GM19193 (cell line): ENCODE data around the gene SSTR5.

ENCODE experiments used
- POLR2A ChIP-seq: IDR thresholded peaks from 4 replicates; pipeline ENCODE4 v1.6.1; 2011; ENCODE audit not compliant: insufficient read depth, insufficient read length; ENCODE audit errors: extremely low read depth

Gene SSTR5

DNA sequence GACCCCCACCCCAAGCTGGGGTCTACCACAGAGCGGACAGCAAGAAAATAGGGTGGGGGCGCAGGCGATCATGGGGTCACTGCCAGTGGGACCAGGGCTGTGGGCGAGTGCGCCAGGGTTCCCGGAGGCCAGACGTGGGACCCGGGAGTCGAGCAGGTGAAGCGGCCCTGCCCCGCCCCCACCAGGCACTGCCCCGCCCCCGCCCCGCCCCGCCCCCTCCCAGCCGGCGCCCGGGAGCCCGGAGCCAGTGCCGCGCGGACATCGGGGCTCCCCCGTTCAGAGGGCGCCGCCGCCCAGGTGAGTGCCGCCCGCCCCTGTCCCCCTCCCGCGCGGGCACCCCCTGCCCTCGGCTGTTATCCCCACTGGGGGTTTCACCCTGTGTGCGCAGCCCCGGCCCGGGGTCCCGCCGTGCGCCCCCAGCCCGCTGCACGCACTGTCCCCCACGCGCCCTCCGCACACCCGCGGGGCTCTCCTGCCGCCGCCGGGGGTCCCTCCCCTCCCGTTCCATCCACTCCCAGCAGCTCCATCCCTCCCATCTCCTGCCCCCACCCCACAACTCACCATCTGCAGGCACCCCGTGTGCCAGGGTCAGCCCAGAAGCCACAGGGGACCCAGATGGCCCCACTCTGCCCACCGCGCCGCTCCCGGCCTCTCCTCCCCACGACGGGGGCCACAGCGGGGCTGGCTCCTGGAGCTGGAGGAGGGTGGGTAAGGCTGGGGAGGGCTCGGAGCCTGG lies at the start of gene SSTR5:
Gene SSTR5 (plus strand): TSS at position 222 of the 736 bp plus-strand sequence. CDS start 6,122 bp downstream, outside the sequence.
- TF ChIP-seq POLR2A = no peak

DNA sequence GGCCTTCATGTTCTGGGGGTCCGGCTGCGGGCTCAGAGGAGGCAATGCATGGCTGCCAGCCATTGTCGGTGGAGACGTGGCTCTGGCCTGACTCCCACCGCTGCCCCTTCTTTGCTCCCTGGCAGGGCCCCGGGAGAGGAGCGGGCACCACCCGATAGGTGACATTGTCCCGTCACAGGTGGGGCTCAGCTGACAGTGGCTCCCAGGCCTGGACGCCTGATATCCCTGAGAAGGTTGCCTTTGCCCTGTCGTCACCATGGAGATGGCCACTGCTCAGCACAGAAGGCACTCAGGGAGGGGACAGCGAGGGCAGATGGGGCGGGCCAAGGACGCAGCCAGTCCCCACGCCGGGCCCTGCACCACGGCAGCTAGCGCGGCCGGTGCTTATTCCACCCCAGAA lies 48.4 kb upstream of the SSTR5 start:
- no peak for TF ChIP-seq POLR2A

GRCh38 chr16:1026057-1026783 lies 46.3 kb upstream of the SSTR5 start:
- TF ChIP-seq POLR2A = no peak

DNA sequence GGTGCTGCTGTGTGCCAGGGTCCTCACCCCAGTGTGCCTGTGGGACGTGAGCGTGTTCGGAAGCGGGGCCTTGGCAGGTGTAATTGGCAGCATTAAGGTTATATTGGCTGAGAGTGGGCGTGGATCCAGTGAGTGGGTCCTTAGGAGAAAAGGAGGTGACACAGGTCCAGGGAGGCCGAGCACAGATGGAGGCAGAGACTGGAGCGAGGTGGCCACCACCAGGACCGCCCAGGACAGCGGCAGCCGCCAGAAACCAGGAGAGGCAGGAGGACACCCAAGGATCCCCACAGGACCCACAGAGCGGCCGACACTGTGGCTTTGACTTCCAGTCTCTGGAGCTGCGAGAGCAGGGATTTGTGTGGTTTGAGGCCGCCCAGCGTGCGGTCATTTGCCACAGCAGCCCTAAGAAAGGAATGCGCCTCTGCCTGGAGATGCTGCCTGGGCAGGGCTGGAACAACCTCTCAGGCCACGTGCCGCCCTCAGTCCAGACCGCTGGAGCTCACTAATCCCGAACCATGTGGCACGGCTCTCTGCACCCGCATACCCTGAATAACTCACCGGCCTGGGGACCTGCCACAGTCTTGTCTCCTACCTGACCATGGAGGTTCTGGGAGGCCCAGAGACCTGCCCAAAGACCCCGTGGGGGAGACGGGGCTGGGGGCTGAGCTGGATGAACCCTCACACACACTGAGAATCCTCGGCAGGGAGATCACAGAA lies 45.6 kb upstream of the SSTR5 start:
- no peak for TF ChIP-seq POLR2A

DNA sequence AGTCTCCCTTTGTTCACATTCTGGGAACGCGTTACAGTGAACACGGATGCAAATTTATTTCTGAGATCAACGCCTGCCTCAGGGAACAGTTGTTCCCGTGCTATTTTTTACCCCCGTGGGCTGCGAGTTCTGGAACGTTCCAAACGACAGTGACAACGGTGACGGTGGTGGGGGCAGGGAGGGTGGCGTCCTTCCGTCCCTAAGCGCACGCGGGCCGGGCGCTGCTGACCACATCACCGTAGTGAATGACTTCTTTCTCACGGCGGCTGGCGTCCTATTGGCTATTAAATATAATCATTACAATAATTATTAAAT lies 45.1 kb upstream of the SSTR5 start:
- TF ChIP-seq POLR2A = no peak

- no peak for TF ChIP-seq POLR2A
Measured at GRCh38 chr16:1028056-1028455, 44.5 kb upstream of the SSTR5 start.

GRCh38 chr16:1028524-1029258 lies 43.9 kb upstream of the SSTR5 start:
- TF ChIP-seq POLR2A = no peak

DNA sequence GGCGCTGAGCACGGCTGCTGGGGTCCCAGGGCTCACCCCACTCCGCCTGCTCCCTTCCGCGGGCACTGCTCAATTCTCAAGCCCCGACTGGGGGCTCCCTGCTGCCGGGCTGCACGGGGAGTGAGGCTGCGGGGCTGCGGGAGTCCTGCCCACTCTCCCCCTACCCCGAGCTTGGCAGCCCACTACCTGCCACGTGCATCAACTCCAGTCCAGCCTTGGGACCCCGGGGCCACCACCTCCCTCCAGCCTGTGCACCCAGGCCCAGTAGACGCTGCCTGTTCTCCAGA lies 43.3 kb upstream of the SSTR5 start:
- TF ChIP-seq POLR2A = no peak

DNA sequence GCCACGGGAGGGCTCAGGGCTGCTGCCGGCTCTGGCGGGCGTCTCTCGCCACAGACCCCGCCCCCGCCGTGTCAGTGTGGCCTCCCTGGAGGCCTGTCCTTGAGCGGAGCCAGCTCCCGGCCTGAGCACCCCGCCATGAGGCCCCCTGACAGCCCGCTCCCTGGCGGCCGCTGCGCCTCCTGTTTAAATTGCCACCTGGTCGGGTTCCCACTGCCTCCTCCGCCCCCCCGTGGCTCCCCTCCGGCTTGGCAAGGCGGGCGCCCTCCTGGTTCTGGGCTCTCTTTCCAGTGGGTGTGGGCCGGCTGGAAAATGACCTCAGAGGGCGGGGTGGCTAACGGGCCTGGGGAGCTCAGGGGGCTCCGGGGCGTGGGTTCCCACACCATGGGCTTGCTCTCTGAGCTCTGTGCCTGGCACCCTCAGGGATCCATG lies 42.1 kb upstream of the SSTR5 start:
- no peak for TF ChIP-seq POLR2A

DNA sequence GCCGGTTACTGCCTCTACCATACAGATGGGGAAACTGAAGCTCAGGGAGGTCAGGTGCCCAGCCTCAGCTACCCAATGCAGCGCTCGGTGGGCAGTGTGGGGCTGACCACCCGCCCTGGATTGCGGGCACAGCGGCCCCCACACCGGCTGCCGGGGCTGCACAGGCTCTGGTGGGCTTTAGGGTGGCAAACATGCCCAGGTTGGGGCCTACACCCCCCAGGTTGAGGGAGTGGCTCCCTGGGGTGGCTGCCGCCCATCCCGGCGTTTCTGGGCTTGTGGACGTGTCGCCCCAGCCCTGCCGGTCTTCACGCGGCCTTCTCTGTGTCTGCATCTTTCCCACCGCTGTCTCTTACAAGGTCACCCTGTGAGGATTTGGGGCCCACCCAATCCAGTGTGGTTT lies 40.9 kb upstream of the SSTR5 start:
- no peak for TF ChIP-seq POLR2A

DNA sequence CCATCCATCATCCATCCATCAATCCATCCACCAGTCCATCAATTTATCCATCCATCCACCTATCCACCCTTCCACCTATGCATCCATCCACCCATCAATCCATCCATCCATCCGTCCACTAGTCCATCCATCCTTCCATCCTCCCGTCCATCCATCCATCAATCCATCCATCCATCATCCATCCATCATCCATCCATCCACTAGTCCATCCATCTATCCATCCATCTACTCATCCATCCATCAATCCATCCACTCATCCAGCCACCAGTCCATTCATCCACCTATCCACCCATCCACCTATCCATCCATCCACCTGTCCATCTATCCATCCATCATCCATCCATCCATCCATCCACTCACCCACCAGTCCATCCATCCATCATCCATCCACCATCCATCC lies 39.9 kb upstream of the SSTR5 start:
- TF ChIP-seq POLR2A = no peak

GRCh38 chr16:1033128-1033679 lies 39.3 kb upstream of the SSTR5 start:
- no peak for TF ChIP-seq POLR2A

- no peak for TF ChIP-seq POLR2A
Measured at GRCh38 chr16:1034230-1035065, 38.1 kb upstream of the SSTR5 start.

DNA sequence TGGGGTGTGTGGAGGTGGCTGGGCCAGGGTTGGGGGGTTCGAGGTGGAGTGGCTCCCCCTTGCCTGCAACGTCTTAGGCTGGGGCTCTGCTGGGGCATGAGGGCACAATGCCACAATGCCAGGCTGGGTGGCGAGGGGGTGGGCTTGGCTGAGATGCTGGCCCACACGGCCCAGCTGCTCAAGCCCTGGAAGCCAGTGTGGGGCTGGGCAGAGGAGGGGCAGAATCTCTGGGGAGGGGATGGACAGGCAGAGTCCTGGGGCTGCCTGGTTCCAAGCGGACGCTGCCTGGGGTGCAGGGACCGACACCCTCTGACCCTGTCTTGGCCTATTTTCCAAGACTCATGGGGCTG lies 37.5 kb upstream of the SSTR5 start:
- TF ChIP-seq POLR2A = no peak
